ENCODE results near the gene DNAJC11. TPM values are rescaled to one million over a fixed set of nuclear protein-coding genes. Genes with fewer than 3 reads are reported as not detected.

Gene DNAJC11
- total RNA-seq, 1 experiment from 2014 or later, result 44.7 TPM

- DNase-seq (ENCODE audit: low read depth), result no peak
Observed at GRCh38 chr1:6586404-6586816, 115.2 kb downstream of the DNAJC11 start.

DNA sequence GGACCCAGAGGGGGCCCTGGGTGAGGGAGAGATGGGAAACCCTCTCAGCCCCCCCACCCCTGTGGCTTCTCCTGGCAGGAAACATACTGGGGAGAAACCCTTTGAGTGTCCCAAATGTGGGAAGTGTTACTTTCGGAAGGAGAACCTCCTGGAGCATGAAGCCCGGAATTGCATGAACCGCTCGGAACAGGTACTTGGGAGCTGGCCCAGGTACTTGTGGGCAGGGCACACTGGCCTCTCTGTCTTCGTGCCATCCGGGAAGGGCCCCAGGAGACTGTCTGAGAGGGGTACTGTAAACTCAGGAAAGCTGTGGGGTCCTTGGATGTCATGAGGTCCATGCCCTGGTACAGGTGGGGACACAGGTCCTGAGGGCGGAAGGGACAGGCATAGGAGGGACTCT lies 115.8 kb downstream of the DNAJC11 start:
- no peak for DNase-seq (ENCODE audit: low read depth)

GRCh38 chr1:6585081-6585722 lies 116.4 kb downstream of the DNAJC11 start:
- DNase-seq (ENCODE audit: low read depth), result no peak

Other genes with a start within 250 kb of the DNAJC11 start
- 12.9 and 14.7 TPM in 2 replicates for gene TNFRSF25, start 235.6 kb downstream of the DNAJC11 start, total RNA-seq (2014; rRNA removed; shearing (Covaris generic))
- 20.3 and 20.4 TPM in 2 replicates for gene PLEKHG5, start 210.1 kb downstream of the DNAJC11 start, total RNA-seq (2014; rRNA removed; shearing (Covaris generic))
- 35.5 and 44.3 TPM in 2 replicates for gene NOL9, start 147.3 kb downstream of the DNAJC11 start, total RNA-seq (2014; rRNA removed; shearing (Covaris generic))
- not detected in 2 replicates for gene TAS1R1, start 146.5 kb downstream of the DNAJC11 start, total RNA-seq (2014; rRNA removed; shearing (Covaris generic))
- gene ZBTB48, start 121.8 kb downstream of the DNAJC11 start, total RNA-seq (2014; rRNA removed; shearing (Covaris generic)), result 14.4 and 17.1 TPM in 2 replicates
- 32.0 and 34.4 TPM in 2 replicates for gene KLHL21, start 98.9 kb downstream of the DNAJC11 start, total RNA-seq (2014; rRNA removed; shearing (Covaris generic))
- gene PHF13, start 88.1 kb downstream of the DNAJC11 start, total RNA-seq (2014; rRNA removed; shearing (Covaris generic)), result 6.9 and 15.4 TPM in 2 replicates
- 20.9 and 22.0 TPM in 2 replicates for gene THAP3, start 76.9 kb downstream of the DNAJC11 start, total RNA-seq (2014; rRNA removed; shearing (Covaris generic))
- gene CAMTA1, start 83.6 kb upstream of the DNAJC11 start, total RNA-seq (2014; rRNA removed; shearing (Covaris generic)), result 48.1 and 59.2 TPM in 2 replicates